Erythroblast (primary cell): Measurements from ENCODE around the gene CRIP1.

Experiments used
- GATA1 ChIP-seq: IDR thresholded peaks from 2 replicates; pipeline ENCODE4 v1.6.1; 2011; ENCODE audit warnings: low read depth, mild to moderate bottlenecking, control low read depth, low read length, moderate library complexity
- POLR2A ChIP-seq: IDR thresholded peaks from 2 replicates; pipeline ENCODE4 v1.6.1; 2011; ENCODE audit warnings: mild to moderate bottlenecking, low read length

DNA sequence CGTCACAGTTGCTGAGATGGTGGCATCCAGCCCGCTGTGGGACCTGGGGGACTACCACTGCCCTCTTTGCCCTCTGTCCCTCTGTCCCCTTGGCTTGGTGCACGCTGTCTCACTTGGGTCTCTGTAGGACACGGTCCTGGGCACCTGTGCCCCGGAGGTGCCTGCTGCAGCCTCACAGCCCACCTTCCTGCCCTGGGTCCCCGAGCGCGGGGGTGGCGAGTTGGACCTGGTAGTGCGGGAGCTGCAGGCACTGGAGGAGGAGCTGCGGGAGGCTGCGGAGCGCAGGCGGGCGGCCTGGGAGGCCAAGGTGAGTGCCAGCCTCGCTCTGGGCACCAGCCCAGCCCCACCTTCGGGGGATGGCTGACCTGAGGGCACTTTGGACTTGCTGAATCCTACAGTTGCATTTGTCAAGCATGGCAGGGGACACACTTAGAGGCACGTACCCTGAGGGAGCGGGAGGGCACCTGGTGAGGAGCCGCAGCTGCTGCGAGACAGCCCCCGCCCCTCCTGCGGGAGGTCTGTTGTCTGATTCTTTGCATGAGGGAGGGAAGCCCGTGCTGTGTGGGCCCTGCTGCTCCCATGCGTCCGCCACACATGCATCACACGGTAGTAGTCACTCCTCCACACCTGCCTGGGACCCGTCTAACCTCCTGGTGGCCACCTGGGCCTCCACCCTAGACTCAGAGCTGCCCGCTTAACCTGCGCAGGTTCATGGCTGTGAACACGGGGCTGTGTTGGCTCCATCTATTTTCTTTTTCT is 11.2 kb downstream of the CRIP1 start:
- no peak for TF ChIP-seq POLR2A
- no peak for TF ChIP-seq GATA1
